Fibroblast of pulmonary artery (primary cell): ENCODE results near the gene AIRE.
"Not testable (repeated sequence)": the region's sequence is repeated elsewhere in the genome, so short reads cannot be mapped to it uniquely, and the experiment has no call there.

Experiments used
- DNase-seq: peaks from one replicate; pipeline ENCODE4 v3.0.0-alpha.2; 2010; ENCODE audit warnings: low read depth
- H3K4me3 ChIP-seq: replicated peaks from 2 replicates; pipeline ENCODE4 v1.5.1; 2011; ENCODE audit warnings: low read depth, mild to moderate bottlenecking, control low read depth, low read length, moderate library complexity
- TF ChIP-seq, protein P1 (sequence below): IDR thresholded peaks from 2 replicates; pipeline ENCODE4 v1.5.1; 2011; ENCODE audit warnings: mild to moderate bottlenecking, control low read depth, low read length, inconsistent platforms; ENCODE audit errors: missing control alignments

AIRE gene

DNA sequence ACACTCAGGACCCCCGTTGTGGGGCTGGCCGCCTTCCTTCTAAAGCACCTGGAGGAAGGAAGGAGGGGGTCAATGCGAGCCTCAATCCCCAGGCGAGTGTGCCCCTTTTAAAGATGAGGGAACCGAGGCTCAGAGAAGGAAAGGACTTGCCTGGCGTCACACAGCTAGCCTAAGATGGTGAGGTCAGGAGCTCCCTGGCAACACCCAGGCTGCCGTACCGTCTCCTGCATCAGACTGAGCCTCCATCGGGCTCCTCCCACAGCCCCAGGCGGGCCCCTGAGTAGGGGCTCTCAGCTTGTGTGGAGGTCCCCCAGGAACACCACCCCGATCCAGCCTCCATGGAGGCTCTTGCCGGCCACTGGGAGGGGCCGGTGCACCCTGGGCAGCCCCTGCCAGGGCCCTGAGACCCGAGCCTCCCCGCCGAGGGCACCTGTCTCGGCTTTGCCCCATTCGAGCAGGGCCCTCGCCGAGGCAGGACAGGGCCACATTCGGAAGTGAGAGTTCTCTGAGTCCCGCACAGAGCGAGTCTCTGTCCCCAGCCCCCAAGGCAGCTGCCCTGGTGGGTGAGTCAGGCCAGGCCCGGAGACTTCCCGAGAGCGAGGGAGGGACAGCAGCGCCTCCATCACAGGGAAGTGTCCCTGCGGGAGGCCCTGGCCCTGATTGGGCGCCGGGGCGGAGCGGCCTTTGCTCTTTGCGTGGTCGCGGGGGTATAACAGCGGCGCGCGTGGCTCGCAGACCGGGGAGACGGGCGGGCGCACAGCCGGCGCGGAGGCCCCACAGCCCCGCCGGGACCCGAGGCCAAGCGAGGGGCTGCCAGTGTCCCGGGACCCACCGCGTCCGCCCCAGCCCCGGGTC, at the start of gene AIRE:
TSS of gene AIRE (plus strand) at position 739 of the 855 bp plus-strand sequence. CDS start 131 bp downstream, outside the sequence.
- no peak for DNase-seq
- H3K4me3 ChIP-seq = no peak within 1 kb of the TSS
- TF ChIP-seq, protein P1, sequence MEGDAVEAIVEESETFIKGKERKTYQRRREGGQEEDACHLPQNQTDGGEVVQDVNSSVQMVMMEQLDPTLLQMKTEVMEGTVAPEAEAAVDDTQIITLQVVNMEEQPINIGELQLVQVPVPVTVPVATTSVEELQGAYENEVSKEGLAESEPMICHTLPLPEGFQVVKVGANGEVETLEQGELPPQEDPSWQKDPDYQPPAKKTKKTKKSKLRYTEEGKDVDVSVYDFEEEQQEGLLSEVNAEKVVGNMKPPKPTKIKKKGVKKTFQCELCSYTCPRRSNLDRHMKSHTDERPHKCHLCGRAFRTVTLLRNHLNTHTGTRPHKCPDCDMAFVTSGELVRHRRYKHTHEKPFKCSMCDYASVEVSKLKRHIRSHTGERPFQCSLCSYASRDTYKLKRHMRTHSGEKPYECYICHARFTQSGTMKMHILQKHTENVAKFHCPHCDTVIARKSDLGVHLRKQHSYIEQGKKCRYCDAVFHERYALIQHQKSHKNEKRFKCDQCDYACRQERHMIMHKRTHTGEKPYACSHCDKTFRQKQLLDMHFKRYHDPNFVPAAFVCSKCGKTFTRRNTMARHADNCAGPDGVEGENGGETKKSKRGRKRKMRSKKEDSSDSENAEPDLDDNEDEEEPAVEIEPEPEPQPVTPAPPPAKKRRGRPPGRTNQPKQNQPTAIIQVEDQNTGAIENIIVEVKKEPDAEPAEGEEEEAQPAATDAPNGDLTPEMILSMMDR = no peak

DNA sequence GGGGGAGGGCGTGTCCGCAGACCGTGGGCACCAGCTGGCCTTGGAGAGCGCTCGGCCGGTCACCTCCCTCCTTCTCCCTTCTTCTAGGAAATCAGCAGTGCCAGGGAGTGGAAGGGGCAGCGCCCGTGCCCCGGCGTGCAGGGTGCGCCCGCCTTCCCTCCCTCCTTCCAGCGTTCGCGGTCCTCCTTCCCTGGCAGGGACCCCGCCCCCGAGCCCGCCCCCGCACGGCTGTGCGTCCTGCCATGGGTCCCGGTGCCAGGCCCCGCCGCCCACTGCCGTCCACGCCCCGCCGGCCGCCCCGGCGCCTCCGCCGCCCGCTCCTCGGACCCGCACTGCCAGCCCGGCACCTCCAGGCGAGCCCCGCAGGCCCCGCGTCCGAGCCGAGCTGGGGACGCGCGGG, 45.3 kb upstream of the AIRE start:
- not testable (repeated sequence) for DNase-seq, H3K4me3 ChIP-seq

DNA sequence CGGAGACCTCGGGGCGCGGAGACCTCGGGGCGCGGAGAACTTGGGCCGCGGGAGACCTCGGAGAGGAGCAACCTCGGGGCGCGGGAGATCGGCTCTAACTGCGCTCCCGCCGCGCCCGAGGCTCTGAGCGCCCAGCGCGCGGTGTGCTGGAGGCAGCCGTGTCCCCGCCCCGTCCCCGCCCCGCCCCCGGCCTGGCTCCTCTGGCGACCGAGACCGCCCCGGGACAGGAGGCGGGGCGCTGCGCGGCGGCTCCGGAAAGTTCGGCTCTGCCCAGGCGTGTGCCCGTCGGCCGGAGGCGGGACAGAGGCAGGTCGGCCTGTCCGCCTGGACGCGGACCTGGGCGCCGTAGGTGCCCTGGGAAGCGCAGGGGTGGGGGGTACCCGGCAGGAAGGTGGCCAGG, 44.8 kb upstream of the AIRE start, which contains the start of gene ICOSLG:
TSS of gene ICOSLG (minus strand) at position 102 of the 400 bp plus-strand sequence. CDS start 126 bp downstream, outside the sequence.
- not testable (repeated sequence) for DNase-seq, H3K4me3 ChIP-seq

DNA sequence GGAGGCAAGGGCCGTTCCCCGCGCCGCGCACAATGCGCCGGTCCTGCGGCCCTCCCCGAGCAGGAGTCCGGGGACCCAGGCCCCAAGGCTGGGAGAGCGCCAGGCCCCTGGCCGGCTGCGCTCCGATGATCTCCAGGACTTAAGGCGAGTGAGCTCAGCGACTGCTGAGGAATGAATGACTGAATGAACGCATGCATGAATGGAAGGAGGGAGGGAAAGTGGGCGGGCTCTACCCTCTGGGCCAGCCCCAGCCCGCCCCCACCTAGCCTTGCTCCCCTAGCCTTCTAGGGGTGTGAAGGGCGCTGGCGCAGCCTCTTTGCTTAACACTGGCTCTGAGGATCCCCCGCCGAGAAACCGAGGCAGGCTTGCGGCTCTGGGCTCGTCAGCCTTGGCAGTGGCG, 44.4 kb upstream of the AIRE start:
- not testable (repeated sequence) for H3K4me3 ChIP-seq, DNase-seq

DNA sequence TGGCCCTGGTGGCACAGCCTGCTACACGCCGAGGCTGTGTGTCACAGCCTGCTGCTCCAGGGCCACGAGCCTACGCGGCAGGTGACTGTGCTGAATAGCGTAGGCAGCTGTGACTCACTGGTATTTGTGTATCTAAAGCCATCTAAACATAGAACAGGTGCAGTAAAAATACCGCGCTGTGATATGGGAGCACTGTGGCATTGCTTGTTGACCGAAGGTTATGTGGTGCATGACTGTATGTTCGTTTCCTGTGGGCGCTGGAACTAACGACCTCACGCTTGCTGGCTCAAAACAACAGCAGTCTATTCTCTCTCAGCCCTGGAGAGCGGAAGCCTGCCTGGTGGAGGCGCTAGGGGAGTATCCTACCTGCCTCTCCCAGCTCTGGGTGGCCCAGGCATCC, 41.7 kb upstream of the AIRE start:
- DNase-seq, H3K4me3 ChIP-seq: not testable (repeated sequence)

DNA sequence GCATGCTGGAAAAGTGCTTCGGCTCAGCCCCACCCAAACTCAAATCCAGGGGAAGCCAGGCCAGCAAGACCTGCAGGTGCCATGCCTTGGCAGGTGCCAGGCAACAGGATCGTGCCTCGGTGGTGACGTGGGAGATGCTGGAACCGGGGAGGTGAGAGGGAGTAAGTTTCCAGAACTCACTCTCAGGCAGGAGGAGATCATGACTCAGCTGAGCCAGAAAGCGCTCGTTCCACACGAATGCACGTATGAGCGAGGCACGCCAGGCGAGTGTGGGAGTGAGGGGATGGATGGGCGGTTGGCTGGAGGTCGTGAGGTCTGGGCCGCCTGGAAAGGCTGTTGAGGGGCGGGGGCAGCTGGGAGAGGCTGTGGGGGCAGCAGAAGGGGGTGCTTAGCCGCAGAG, 37.8 kb upstream of the AIRE start:
- H3K4me3 ChIP-seq, DNase-seq: not testable (repeated sequence)

DNA sequence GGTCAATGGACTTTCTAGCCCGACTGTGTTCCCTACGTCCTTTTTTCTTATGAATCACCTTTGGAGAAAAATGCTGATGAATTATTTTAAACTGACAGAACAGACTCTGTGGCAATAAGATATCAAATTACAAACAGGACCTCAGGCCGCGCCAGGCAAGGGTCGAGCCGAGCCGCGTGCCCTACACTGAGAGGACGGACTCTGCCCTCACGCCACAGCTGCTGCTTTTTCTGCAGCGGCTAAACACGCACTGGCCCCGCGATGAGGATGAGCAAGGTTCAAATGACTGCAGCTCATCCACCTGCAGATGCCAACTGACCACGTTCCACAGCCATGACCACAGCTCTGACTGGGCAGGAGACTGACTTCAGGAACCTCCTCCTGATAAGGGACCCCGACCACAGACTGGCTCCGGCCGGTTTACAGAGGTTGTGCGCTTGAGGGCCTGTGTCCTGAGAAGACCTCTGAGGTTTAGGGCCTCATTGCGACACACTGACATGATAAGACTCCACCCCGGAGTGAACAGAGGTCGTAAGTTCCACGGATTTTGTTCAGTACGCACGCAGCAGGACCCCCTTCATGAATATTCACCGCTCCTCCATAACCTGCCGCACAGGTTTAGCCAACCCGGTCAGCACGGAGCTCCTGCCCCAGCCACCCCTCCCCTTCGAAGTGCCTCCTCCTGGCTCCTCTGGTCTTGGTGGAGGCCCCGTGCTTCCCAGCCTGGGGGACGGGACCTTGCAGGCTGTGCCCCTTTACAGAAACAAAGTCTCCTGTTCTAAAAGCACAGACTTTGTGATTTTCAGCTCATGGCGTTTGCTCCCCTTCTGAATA, 36.3 kb upstream of the AIRE start:
- not testable (repeated sequence) for H3K4me3 ChIP-seq, DNase-seq

DNA sequence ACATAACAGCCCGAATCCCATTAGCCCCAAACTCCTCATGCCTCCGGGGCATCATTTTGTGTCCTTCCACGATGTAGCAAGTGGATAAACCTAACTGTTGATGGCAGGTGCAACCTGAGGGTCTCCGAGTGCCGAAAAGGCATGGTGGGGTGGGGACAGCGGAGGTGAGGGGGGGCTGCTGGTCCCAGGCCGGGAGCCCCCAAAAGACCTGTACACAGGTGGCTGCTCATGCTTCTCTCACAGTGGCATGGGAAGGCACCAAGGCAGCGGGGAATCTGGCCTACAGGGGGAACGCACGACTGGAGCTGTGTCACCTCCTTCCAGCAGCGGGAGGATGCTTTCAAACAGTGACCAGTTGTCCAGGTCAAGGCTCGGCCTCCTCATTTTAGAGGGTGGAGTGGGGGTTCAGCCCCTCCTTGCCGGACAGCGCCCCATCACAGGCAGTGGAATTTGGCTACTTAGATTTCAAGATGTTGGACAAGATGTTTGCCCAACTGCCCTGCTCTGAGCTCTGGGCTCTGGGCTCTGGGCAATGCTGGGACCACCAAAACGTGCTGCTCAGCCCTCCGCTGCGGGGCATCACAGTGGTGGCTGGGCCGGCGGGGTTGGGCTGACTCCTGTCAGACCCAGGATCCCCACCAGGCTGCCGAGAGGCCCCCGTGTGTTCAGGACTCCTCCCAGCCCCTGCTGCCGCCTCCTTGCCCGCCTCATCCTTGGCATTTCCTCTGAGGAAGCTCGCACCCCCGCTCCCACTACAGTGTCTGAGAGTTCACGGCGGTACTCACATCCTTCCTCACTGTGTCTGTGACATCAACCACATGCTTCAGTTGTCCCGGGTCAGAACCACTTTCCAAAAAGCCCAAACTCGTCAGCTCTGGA, 31.6 kb upstream of the AIRE start:
- H3K4me3 ChIP-seq = no peak overlapping the region
- DNase-seq = no peak
- TF ChIP-seq, protein P1 = no peak

DNA sequence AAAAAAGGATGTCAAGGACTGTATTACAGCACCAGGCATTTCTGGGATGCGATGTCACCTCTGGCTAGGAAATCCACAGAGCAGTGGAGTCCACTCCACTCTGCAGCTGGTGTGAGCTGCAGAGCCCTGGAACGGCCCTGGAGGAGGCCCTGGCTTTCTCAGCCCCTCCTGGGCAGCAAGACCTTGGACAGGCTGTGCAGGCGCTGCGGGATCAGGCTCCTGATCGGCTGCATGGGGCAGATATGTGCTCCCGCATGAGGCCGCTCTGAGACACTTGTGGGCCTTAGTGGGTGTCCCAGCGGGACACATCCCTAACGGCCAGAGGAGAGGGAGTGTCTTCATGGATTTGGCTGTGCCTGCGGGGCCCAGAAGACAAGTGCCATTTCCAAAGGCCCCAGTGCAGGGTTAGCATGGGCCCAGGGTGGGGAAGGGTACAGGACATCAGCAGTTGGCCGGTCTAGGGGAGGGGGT, 30.1 kb upstream of the AIRE start:
- peak; percentile 16 for DNase-seq
- no peak overlapping the region for H3K4me3 ChIP-seq
- TF ChIP-seq, protein P1 = no peak
